Measurements from ENCODE around the gene TPRN. TPM values are rescaled to one million over a fixed set of nuclear protein-coding genes. Genes with fewer than 3 reads are reported as not detected.

The TPRN gene
- total RNA-seq, 2 donors from 2014 or later: 90.0 to 91.3 TPM

GRCh38 chr9:137169896-137170358, 30.6 kb downstream of the TPRN start, which contains the start of gene LRRC26:
Gene LRRC26 (minus strand): TSS chr9:137170051. CDS start chr9:137169943, 108 bp downstream.
- intact Hi-C loops (cut with DNase I): loop anchor here (5.0 kb wide), 1 partner anchor 38 kb away; no protein-coding TSS in a partner anchor

GRCh38 chr9:137168904-137169856, 31.4 kb downstream of the TPRN start:
- Histone ChIP-seq H3K9me3 (no peaks in the 10 kb centered on the region), H3K4me3 (no peak overlapping the region), H3K27ac (peak overlapping the region in 1 of 4 donors; percentile 3), H3K4me1 (peaks cover 35% of the 10 kb centered on the region), H3K27me3 (peaks cover 0 to 5% of the 10 kb centered on the region in 2 donors), H3K36me3 (replicated peaks in 1 of 2; ENCODE audit: insufficient read depth in 1 of 2, low read depth in 2 of 2) (no peaks in the 10 kb centered on the region)
- ATAC-seq (peak; percentile 70), DNase-seq (peak; percentile 68 to 83 (median 72))
- WGBS, 2 donors: 0 to 4% methylated on average over 11 to 124 of the region's 124 CpGs
- intact Hi-C loops (cut with DNase I): loop anchor here (5.0 kb wide), 1 partner anchor 37 kb away; no protein-coding TSS in a partner anchor
- TF ChIP-seq CTCF (IDR thresholded peaks at IDR 0.05) (peak in 4 of 7 experiments; percentile 20 to 45 (median 35)), POLR2A (IDR thresholded peaks at IDR 0.05) (peak in 2 of 3 donors; percentile 9 to 15)

More at GRCh38 chr9:137169896-137170358, 30.6 kb downstream of the TPRN start, which contains the start of gene LRRC26:
- ATAC-seq: no peak
- TF ChIP-seq CTCF (IDR thresholded peaks at IDR 0.05): no peak
- no peak for TF ChIP-seq POLR2A (IDR thresholded peaks at IDR 0.05)
- Histone ChIP-seq H3K4me3 (no peak within 1 kb of the TSS), H3K4me1 (peaks cover 35% of the 10 kb centered on the region), H3K27me3 (peaks cover 0 to 1% of the 10 kb centered on the region in 2 donors), H3K36me3 (replicated peaks in 1 of 2; ENCODE audit: insufficient read depth in 1 of 2, low read depth in 2 of 2) (no peaks in the 10 kb centered on the region), H3K27ac (peak within 1 kb of the TSS in 1 of 4 donors; percentile 3), H3K9me3 (no peaks in the 10 kb centered on the region)
- peak in 2 of 4 donors; percentile 28 to 38 for DNase-seq
- WGBS, 2 donors: 14 to 35% methylated on average over 11 to 38 of the region's 41 CpGs

GRCh38 chr9:137168573-137168903, 32.0 kb downstream of the TPRN start:
- peak; percentile 12 for ATAC-seq
- Histone ChIP-seq H3K27me3 (peaks cover 0 to 5% of the 10 kb centered on the region in 2 donors), H3K4me3 (no peak overlapping the region)

More at GRCh38 chr9:137168573-137168903, 32.0 kb downstream of the TPRN start:
- TF ChIP-seq POLR2A (IDR thresholded peaks at IDR 0.05) (no peak), CTCF (IDR thresholded peaks at IDR 0.05) (no peak)
- Histone ChIP-seq H3K9me3 (no peaks in the 10 kb centered on the region), H3K27ac (no peak overlapping the region), H3K36me3 (replicated peaks in 1 of 2; ENCODE audit: insufficient read depth in 1 of 2, low read depth in 2 of 2) (no peaks in the 10 kb centered on the region), H3K4me1 (peaks cover 35% of the 10 kb centered on the region)
- 0% methylated on average over 6 to 36 of the region's 36 CpGs for WGBS, 2 donors
- intact Hi-C loops (cut with DNase I): loop anchor here (5.0 kb wide), 1 partner anchor 36 kb away; no protein-coding TSS in a partner anchor
- peak in 1 of 4 donors; percentile 28 for DNase-seq

Measured in body of pancreas (tissue), 4 donors.